ENCODE data around the gene ARMC9. TPM values are rescaled to one million over a fixed set of nuclear protein-coding genes. Genes with fewer than 3 reads are reported as not detected.

Gene ARMC9
- total and polyA plus RNA-seq, 2 of the 13 experiments (the other 11 are each of a cell fraction or from before 2014, with no cell fraction given), result 9.1 to 12.8 TPM

- TF ChIP-seq PRDM10 (CRISPR knock-in tag; IDR thresholded peaks at IDR 0.05; ENCODE audit: low read depth) (peak; percentile 53; the same call in 1 of the 2 replicates), XRCC5 (optimal IDR thresholded peaks at IDR 0.05; ENCODE audit: low read length) (peak; percentile 25), TMF1 (CRISPR knock-in tag; IDR thresholded peaks at IDR 0.05; ENCODE audit: low read depth) (no peak), SP140L (CRISPR knock-in tag; IDR thresholded peaks at IDR 0.05; ENCODE audit: borderline replicate concordance) (0 out of 2 replicates have a peak, but pooled peaks have one; percentile 55), ZMYM3 (CRISPR knock-in tag; IDR thresholded peaks at IDR 0.05) (peak; percentile 48; the same call in 1 of the 2 replicates), ZHX1 (CRISPR knock-in tag; IDR thresholded peaks at IDR 0.05; ENCODE audit: low read depth) (peak; percentile 46; the same call in 1 of the 2 replicates), RXRB (CRISPR knock-in tag; IDR thresholded peaks at IDR 0.05; ENCODE audit: borderline replicate concordance) (peak; percentile 72), BHLHE40 (IDR thresholded peaks at IDR 0.05; ENCODE audit: low read length) (no peak), ZEB1 (IDR thresholded peaks at IDR 0.05; ENCODE audit: insufficient replicate concordance, low read depth) (peak; percentile 93), ARID5B (CRISPR knock-in tag; IDR thresholded peaks at IDR 0.05) (peak; percentile 89), ISL2 (CRISPR knock-in tag; IDR thresholded peaks at IDR 0.05) (0 out of 2 replicates have a peak, but pooled peaks have one; percentile 36), NCOR1 (IDR thresholded peaks at IDR 0.05; ENCODE audit: borderline replicate concordance, low read length) (peak; percentile 73; the same call in 1 of the 2 replicates), ZNF317 (CRISPR knock-in tag; IDR thresholded peaks at IDR 0.05) (no peak), THRA (CRISPR knock-in tag; IDR thresholded peaks at IDR 0.05; ENCODE audit: borderline replicate concordance) (peak; percentile 66), FOXJ3 (CRISPR knock-in tag; IDR thresholded peaks at IDR 0.05; ENCODE audit: borderline replicate concordance) (0 out of 2 replicates have a peak, but pooled peaks have one; percentile 17), ATF3 (CRISPR knock-in tag; IDR thresholded peaks at IDR 0.05) (no peak), ZNF605 (CRISPR knock-in tag; IDR thresholded peaks at IDR 0.05) (no peak)
Measured at GRCh38 chr2:231413921-231414476, 215.6 kb downstream of the ARMC9 start (continued).

Measured in HepG2 (cell line).